ENCODE measurements around the gene HIPK1. TPM values are rescaled to one million over a fixed set of nuclear protein-coding genes. Genes with fewer than 3 reads are reported as not detected.

The HIPK1 gene
- total RNA-seq, 1 donor from 2014 or later, result 52.3 TPM

GRCh38 chr1:113935970-113936369 lies 6.8 kb downstream of the HIPK1 start:
- H3K36me3 ChIP-seq, result peaks cover 0 to 5% of the 10 kb centered on the region in 2 donors
- TF ChIP-seq CTCF (IDR thresholded peaks at IDR 0.05), result no peak
- TF ChIP-seq POLR2AphosphoS5 (IDR thresholded peaks at IDR 0.05; ENCODE audit: insufficient read depth in 1 of 2, low read depth in 1 of 2), result no peak
- TF ChIP-seq POLR2A (IDR thresholded peaks at IDR 0.05), result no peak
- DNase-seq (ENCODE audit: extremely low spot score in 2 of 2), result no peak
- no peaks in the 10 kb centered on the region for H3K27me3 ChIP-seq
- no peaks in the 10 kb centered on the region for H3K9me3 ChIP-seq
- H3K4me3 ChIP-seq, result no peak overlapping the region
- no peak overlapping the region for H3K27ac ChIP-seq
- intact Hi-C loops (cut with DNase I), result no loop called here
- peaks cover 81% of the 10 kb centered on the region for H3K4me1 ChIP-seq

GRCh38 chr1:113937146-113937545 lies 8.0 kb downstream of the HIPK1 start:
- intact Hi-C loops (cut with DNase I), result no loop called here
- Histone ChIP-seq H3K9me3 (no peaks in the 10 kb centered on the region), H3K27me3 (no peaks in the 10 kb centered on the region), H3K36me3 (peaks cover 0 to 16% of the 10 kb centered on the region in 2 donors), H3K4me1 (peaks cover 74% of the 10 kb centered on the region), H3K4me3 (no peak overlapping the region), H3K27ac (no peak overlapping the region)
- TF ChIP-seq POLR2A (IDR thresholded peaks at IDR 0.05), result no peak
- TF ChIP-seq POLR2AphosphoS5 (IDR thresholded peaks at IDR 0.05; ENCODE audit: insufficient read depth in 1 of 2, low read depth in 1 of 2), result no peak
- no peak for TF ChIP-seq CTCF (IDR thresholded peaks at IDR 0.05)
- no peak for DNase-seq (ENCODE audit: extremely low spot score in 2 of 2)

GRCh38 chr1:113938192-113938591 lies 9.1 kb downstream of the HIPK1 start:
- intact Hi-C loops (cut with DNase I), result no loop called here
- H3K4me3 ChIP-seq, result no peak overlapping the region
- peaks cover 64% of the 10 kb centered on the region for H3K4me1 ChIP-seq
- H3K27ac ChIP-seq, result no peak overlapping the region
- H3K9me3 ChIP-seq, result no peaks in the 10 kb centered on the region
- TF ChIP-seq CTCF (IDR thresholded peaks at IDR 0.05), result no peak
- TF ChIP-seq POLR2A (IDR thresholded peaks at IDR 0.05), result no peak
- TF ChIP-seq POLR2AphosphoS5 (IDR thresholded peaks at IDR 0.05; ENCODE audit: insufficient read depth in 1 of 2, low read depth in 1 of 2), result no peak
- peaks cover 0 to 16% of the 10 kb centered on the region in 2 donors for H3K36me3 ChIP-seq
- H3K27me3 ChIP-seq, result no peaks in the 10 kb centered on the region
- DNase-seq (ENCODE audit: extremely low spot score in 2 of 2), result no peak

GRCh38 chr1:113940365-113941244 lies 11.5 kb downstream of the HIPK1 start:
- TF ChIP-seq POLR2AphosphoS5 (IDR thresholded peaks at IDR 0.05; ENCODE audit: insufficient read depth in 1 of 2, low read depth in 1 of 2) (no peak), CTCF (IDR thresholded peaks at IDR 0.05) (no peak), POLR2A (IDR thresholded peaks at IDR 0.05) (no peak)
- Histone ChIP-seq H3K27me3 (no peaks in the 10 kb centered on the region), H3K9me3 (no peaks in the 10 kb centered on the region), H3K4me3 (no peak overlapping the region), H3K27ac (no peak overlapping the region), H3K4me1 (peaks cover 61% of the 10 kb centered on the region), H3K36me3 (peaks cover 0 to 16% of the 10 kb centered on the region in 2 donors)
- DNase-seq (ENCODE audit: extremely low spot score in 2 of 2), result no peak
- intact Hi-C loops (cut with DNase I), result no loop called here

- DNase-seq (ENCODE audit: extremely low spot score in 2 of 2), result no peak
- TF ChIP-seq POLR2A (IDR thresholded peaks at IDR 0.05), result no peak
- TF ChIP-seq CTCF (IDR thresholded peaks at IDR 0.05), result no peak
- TF ChIP-seq POLR2AphosphoS5 (IDR thresholded peaks at IDR 0.05; ENCODE audit: insufficient read depth in 1 of 2, low read depth in 1 of 2), result no peak
- intact Hi-C loops (cut with DNase I), result no loop called here
- Histone ChIP-seq H3K4me3 (no peak overlapping the region), H3K27ac (no peak overlapping the region), H3K27me3 (no peaks in the 10 kb centered on the region), H3K9me3 (no peaks in the 10 kb centered on the region), H3K36me3 (peaks cover 0 to 16% of the 10 kb centered on the region in 2 donors), H3K4me1 (peaks cover 58% of the 10 kb centered on the region)
Observed at GRCh38 chr1:113941245-113941559, 12.1 kb downstream of the HIPK1 start.

Measured in vagina (tissue), 2 donors.